Activated CD8-positive, alpha-beta T cell treated with anti-CD3 and anti-CD28 coated beads for 36 hours (primary cell): Measurements from ENCODE around the gene CTBP1. TPM values are rescaled to one million over a fixed set of nuclear protein-coding genes. Genes with fewer than 3 reads are reported as not detected.
A peak's percentile ranks its signal among the peaks of the same experiment; 100 is the strongest.

Experiments used
- ATAC-seq: fragments of 200-7000 bp; cut with Tn5 transposase; one replicate; pipeline ENCODE4 v1.10.0; 2021; ENCODE audit warnings: mild to moderate bottlenecking, moderate library complexity
- CTCF ChIA-PET: fragments of 350-600 bp; sonication (Branson Sonifier 250); formaldehyde crosslinking; loops from one replicate; lab custom pipeline; 2021; ENCODE audit warnings: antibody characterized with exemption; lab: Charles Lee
- POLR2A ChIA-PET: fragments of 350-600 bp; sonication (Branson Sonifier 250); formaldehyde crosslinking; loops from one replicate; lab custom pipeline; 2021; ENCODE audit warnings: antibody characterized with exemption; lab: Charles Lee
- DNase-seq: peaks from one replicate; pipeline ENCODE4 v3.0.0-alpha.2; 2020
- H3K27ac Mint-ChIP-seq: one replicate; pipeline ENCODE4 v1.8.0; 2021; ENCODE audit warnings: mild to moderate bottlenecking, mixed read lengths
- H3K27me3 Mint-ChIP-seq: one replicate; pipeline ENCODE4 v1.8.0; 2021; ENCODE audit warnings: mixed read lengths
- H3K36me3 Mint-ChIP-seq: one replicate; pipeline ENCODE4 v1.8.0; 2021; ENCODE audit warnings: low read depth, mixed read lengths
- H3K4me1 Mint-ChIP-seq: one replicate; pipeline ENCODE4 v1.8.0; 2021; ENCODE audit warnings: low read depth, mixed read lengths
- H3K4me3 Mint-ChIP-seq: one replicate; pipeline ENCODE4 v1.8.0; 2021; ENCODE audit warnings: mild to moderate bottlenecking, moderate library complexity, mixed read lengths
- H3K9me3 Mint-ChIP-seq: one replicate; pipeline ENCODE4 v1.8.0; 2021; ENCODE audit warnings: mixed read lengths
- CTCF ChIP-seq: fragments of 200-600 bp; IDR thresholded peaks from one replicate; pipeline ENCODE4 v1.8.0; 2022; ENCODE audit warnings: antibody characterized with exemption, mild to moderate bottlenecking
- intact Hi-C: fragments of 100-400 bp; cut with micrococcal nuclease; formaldehyde crosslinking; loops from one replicate; pipeline ENCODE4 v1.10.0; 2022
- total RNA-seq, 2 experiments: library from RNA; stranded (reverse); gene quantifications; one replicate each; pipeline ENCODE4 v1.2.3, GENCODE V29; 2021

The CTBP1 gene
- total RNA-seq, 2 experiments from 2014 or later: 136 TPM

GRCh38 chr4:1192091-1192492 lies 56.8 kb downstream of the CTBP1 start:
- Mint-ChIP-seq H3K27me3 (no peaks in the 10 kb centered on the region), H3K4me1 (peaks cover 11% of the 10 kb centered on the region), H3K36me3 (peaks cover 4% of the 10 kb centered on the region), H3K27ac (no peak overlapping the region), H3K4me3 (no peak overlapping the region), H3K9me3 (peaks cover 2% of the 10 kb centered on the region)
- no peak for ATAC-seq
- ChIA-PET POLR2A (interaction anchor here (1.0 to 1.7 kb wide), 3 partner anchors 8 to 24 kb away, joined by 4 to 7 read pairs (median 4); no protein-coding TSS in a partner anchor), CTCF (interaction anchor here (1.2 kb wide), 2 partner anchors 9 to 24 kb away, joined by 3 read pairs; no protein-coding TSS in a partner anchor)
- no peak for TF ChIP-seq CTCF
- no peak for DNase-seq
- intact Hi-C loops: no loop called here

- no peak for DNase-seq
- Mint-ChIP-seq H3K4me1 (peaks cover 16% of the 10 kb centered on the region), H3K36me3 (peaks cover 2% of the 10 kb centered on the region), H3K27ac (no peak overlapping the region), H3K9me3 (peaks cover 2% of the 10 kb centered on the region), H3K4me3 (no peak overlapping the region), H3K27me3 (no peaks in the 10 kb centered on the region)
- no peak for ATAC-seq
- POLR2A ChIA-PET: interaction anchor here (1.0 to 1.7 kb wide), 3 partner anchors 8 to 10 kb away, joined by 3 to 7 read pairs (median 4); no protein-coding TSS in a partner anchor
- intact Hi-C loops: no loop called here
- TF ChIP-seq CTCF: no peak
- CTCF ChIA-PET: interaction anchor here (1.2 kb wide), 1 partner anchor 24 kb away, joined by 3 read pairs; no protein-coding TSS in a partner anchor
Measured at GRCh38 chr4:1191621-1192020, 57.3 kb downstream of the CTBP1 start.

GRCh38 chr4:1187182-1187581 lies 61.7 kb downstream of the CTBP1 start:
- Mint-ChIP-seq H3K27ac (peak overlapping the region; percentile 10), H3K4me3 (no peak overlapping the region), H3K27me3 (no peaks in the 10 kb centered on the region), H3K9me3 (peaks cover 6% of the 10 kb centered on the region), H3K4me1 (peaks cover 31% of the 10 kb centered on the region), H3K36me3 (peaks cover 4% of the 10 kb centered on the region)
- no peak for TF ChIP-seq CTCF
- ChIA-PET POLR2A (interaction anchor here (1.4 kb wide), 1 partner anchor 16 kb away, joined by 8 read pairs; no protein-coding TSS in a partner anchor), CTCF (interaction anchor here (0.7 to 1.4 kb wide), 4 partner anchors 16 to 80 kb away, joined by 3 to 5 read pairs (median 3); no protein-coding TSS in a partner anchor)
- DNase-seq (peak; percentile 71), ATAC-seq (peak; percentile 97)
- intact Hi-C loops: no loop called here

GRCh38 chr4:1183985-1184773 lies 64.8 kb downstream of the CTBP1 start:
- peak overlapping the region; percentile 57 for H3K27ac Mint-ChIP-seq
- H3K9me3 Mint-ChIP-seq: peaks cover 17% of the 10 kb centered on the region
- H3K27me3 Mint-ChIP-seq: no peaks in the 10 kb centered on the region
- no peak for DNase-seq
- H3K4me3 Mint-ChIP-seq: peak overlapping the region; percentile 44
- no peak for ATAC-seq
- peaks cover 32% of the 10 kb centered on the region for H3K4me1 Mint-ChIP-seq
- ChIA-PET POLR2A (interaction anchor here (0.6 to 1.5 kb wide), 6 partner anchors 8 to 60 kb away, joined by 3 to 7 read pairs (median 4); no protein-coding TSS in a partner anchor), CTCF (interaction anchor here (0.9 to 1.9 kb wide), 9 partner anchors 8 to 84 kb away, joined by 3 to 9 read pairs (median 5); no protein-coding TSS in a partner anchor)
- intact Hi-C loops: no loop called here
- peaks cover 9% of the 10 kb centered on the region for H3K36me3 Mint-ChIP-seq
- no peak for TF ChIP-seq CTCF
